GM18511 (cell line): Measurements from ENCODE around the gene MAP3K5.

Experiments
- ATAC-seq: cut with Tn5 transposase; IDR thresholded peaks from one replicate; pipeline ENCODE4 v1.9.1; 2021; ENCODE audit warnings: mild to moderate bottlenecking, moderate library complexity; ENCODE audit not compliant: unreplicated experiment

Gene MAP3K5

GRCh38 chr6:136526196-136526930 lies 265.9 kb downstream of the MAP3K5 start:
- no peak for ATAC-seq

- no peak for ATAC-seq
Measured at GRCh38 chr6:136525586-136526195, 266.6 kb downstream of the MAP3K5 start.

- no peak for ATAC-seq
Measured at GRCh38 chr6:136524936-136525413, 267.3 kb downstream of the MAP3K5 start.

- no peak for ATAC-seq
Measured at GRCh38 chr6:136524339-136524935, 267.8 kb downstream of the MAP3K5 start.

GRCh38 chr6:136523196-136523595 lies 269.1 kb downstream of the MAP3K5 start:
- ATAC-seq, result no peak

GRCh38 chr6:136522636-136523035 lies 269.6 kb downstream of the MAP3K5 start:
- no peak for ATAC-seq

- no peak for ATAC-seq
Measured at GRCh38 chr6:136521911-136522310, 270.4 kb downstream of the MAP3K5 start.

GRCh38 chr6:136521427-136521826 lies 270.9 kb downstream of the MAP3K5 start:
- no peak for ATAC-seq

- ATAC-seq, result no peak
Measured at GRCh38 chr6:136520517-136520916, 271.8 kb downstream of the MAP3K5 start.

- no peak for ATAC-seq
Measured at GRCh38 chr6:136517582-136517981, 274.7 kb downstream of the MAP3K5 start.

GRCh38 chr6:136517002-136517401 lies 275.3 kb downstream of the MAP3K5 start:
- no peak for ATAC-seq

- ATAC-seq, result no peak
Measured at GRCh38 chr6:136514591-136514990, 277.7 kb downstream of the MAP3K5 start.

- no peak for ATAC-seq
Measured at GRCh38 chr6:136511926-136512325, 280.4 kb downstream of the MAP3K5 start.

- ATAC-seq, result no peak
Measured at GRCh38 chr6:136511397-136511796, 280.9 kb downstream of the MAP3K5 start.

GRCh38 chr6:136510782-136511181 lies 281.5 kb downstream of the MAP3K5 start:
- ATAC-seq, result no peak

GRCh38 chr6:136510299-136510698 lies 282.0 kb downstream of the MAP3K5 start:
- no peak for ATAC-seq

GRCh38 chr6:136508725-136509392 lies 283.4 kb downstream of the MAP3K5 start:
- no peak for ATAC-seq
